Omental fat pad (tissue), 4 donors: Measurements from ENCODE around the gene ELN. TPM values are rescaled to one million over a fixed set of nuclear protein-coding genes. Genes with fewer than 3 reads are reported as not detected.

Source experiments
- ATAC-seq: fragments of 150-250 bp; one replicate; pipeline ENCODE4 v1.9.1; 2016; ENCODE audit warnings: mild to moderate bottlenecking, moderate library complexity; ENCODE audit not compliant: low FRiP score
- DNase-seq: peaks from one replicate; pipeline ENCODE4 v3.0.0-alpha.2; 2019; ENCODE audit warnings: low spot score
- CTCF ChIP-seq, 3 donors: fragments of 450-650 bp; IDR thresholded peaks; one replicate each; pipeline ENCODE4 v1.5.1; 2016 to 2017; ENCODE audit warnings: antibody characterized with exemption in 3 of 3, mild to moderate bottlenecking in 3 of 3, moderate library complexity in 2 of 3
- total RNA-seq, 4 donors: library from RNA; depleted of rRNA; stranded (reverse); fragments of >200 nt; gene quantifications; one replicate each; pipeline ENCODE4 v1.1.0, GENCODE V29; 2016

Gene ELN
- total RNA-seq, 4 donors from 2014 or later, result 61.2 to 133 (median 83.8) TPM

GRCh38 chr7:74061840-74062539 is 34.0 kb downstream of the ELN start:
- DNase-seq, result peak; percentile 56
- no peak for TF ChIP-seq CTCF (IDR thresholded peaks at IDR 0.05)
- peak; percentile 92 for ATAC-seq

GRCh38 chr7:74063223-74063641 is 35.3 kb downstream of the ELN start:
- TF ChIP-seq CTCF (IDR thresholded peaks at IDR 0.05), result no peak
- no peak for DNase-seq
- ATAC-seq, result no peak

- DNase-seq (no peak), ATAC-seq (no peak)
- no peak for TF ChIP-seq CTCF (IDR thresholded peaks at IDR 0.05)
Measured at GRCh38 chr7:74063646-74064045, 35.7 kb downstream of the ELN start.

- ATAC-seq (no peak), DNase-seq (no peak)
- no peak for TF ChIP-seq CTCF (IDR thresholded peaks at IDR 0.05)
Measured at GRCh38 chr7:74064696-74065095, 36.7 kb downstream of the ELN start.

- no peak for TF ChIP-seq CTCF (IDR thresholded peaks at IDR 0.05)
- no peak for DNase-seq
- no peak for ATAC-seq
Measured at GRCh38 chr7:74066626-74067025, 38.7 kb downstream of the ELN start.

GRCh38 chr7:74068378-74069085 is 40.6 kb downstream of the ELN start:
- TF ChIP-seq CTCF (IDR thresholded peaks at IDR 0.05), result no peak
- no peak for DNase-seq
- ATAC-seq, result no peak

- no peak for TF ChIP-seq CTCF (IDR thresholded peaks at IDR 0.05)
- ATAC-seq (no peak), DNase-seq (no peak)
Measured at GRCh38 chr7:74069086-74069541, 41.1 kb downstream of the ELN start.
